Measurements from ENCODE around the gene BORCS6.

The BORCS6 gene

DNA sequence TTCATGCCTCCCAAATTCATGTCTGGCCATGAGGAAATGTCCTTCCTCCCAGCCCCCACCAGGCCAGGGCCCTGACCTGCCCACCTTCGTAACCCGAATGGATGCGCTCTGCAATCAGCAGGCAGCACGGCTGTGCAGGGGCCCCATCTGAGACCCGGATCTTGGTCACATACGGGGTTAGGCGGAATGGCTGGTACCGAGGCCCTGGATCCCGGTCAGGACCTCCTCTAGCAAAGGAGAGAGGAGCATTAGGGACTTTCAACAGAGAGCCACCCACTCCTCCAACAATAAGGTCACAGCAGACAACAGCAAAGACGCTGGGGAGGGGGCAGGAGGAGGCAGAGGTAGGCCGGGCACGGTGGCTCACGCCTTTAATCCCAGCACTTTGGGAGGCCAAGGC, 41.4 kb downstream of the BORCS6 start:
- TF ChIP-seq, protein P1, sequence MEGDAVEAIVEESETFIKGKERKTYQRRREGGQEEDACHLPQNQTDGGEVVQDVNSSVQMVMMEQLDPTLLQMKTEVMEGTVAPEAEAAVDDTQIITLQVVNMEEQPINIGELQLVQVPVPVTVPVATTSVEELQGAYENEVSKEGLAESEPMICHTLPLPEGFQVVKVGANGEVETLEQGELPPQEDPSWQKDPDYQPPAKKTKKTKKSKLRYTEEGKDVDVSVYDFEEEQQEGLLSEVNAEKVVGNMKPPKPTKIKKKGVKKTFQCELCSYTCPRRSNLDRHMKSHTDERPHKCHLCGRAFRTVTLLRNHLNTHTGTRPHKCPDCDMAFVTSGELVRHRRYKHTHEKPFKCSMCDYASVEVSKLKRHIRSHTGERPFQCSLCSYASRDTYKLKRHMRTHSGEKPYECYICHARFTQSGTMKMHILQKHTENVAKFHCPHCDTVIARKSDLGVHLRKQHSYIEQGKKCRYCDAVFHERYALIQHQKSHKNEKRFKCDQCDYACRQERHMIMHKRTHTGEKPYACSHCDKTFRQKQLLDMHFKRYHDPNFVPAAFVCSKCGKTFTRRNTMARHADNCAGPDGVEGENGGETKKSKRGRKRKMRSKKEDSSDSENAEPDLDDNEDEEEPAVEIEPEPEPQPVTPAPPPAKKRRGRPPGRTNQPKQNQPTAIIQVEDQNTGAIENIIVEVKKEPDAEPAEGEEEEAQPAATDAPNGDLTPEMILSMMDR (conservative IDR thresholded peaks at IDR 0.05; ENCODE audit: control insufficient read depth, insufficient read depth, low read depth, low read length), result no peak
- no peak overlapping the region for H3K4me3 ChIP-seq (ENCODE audit: control insufficient read depth, low read depth, low read length)
- no peak for DNase-seq (ENCODE audit: low read depth)

DNA sequence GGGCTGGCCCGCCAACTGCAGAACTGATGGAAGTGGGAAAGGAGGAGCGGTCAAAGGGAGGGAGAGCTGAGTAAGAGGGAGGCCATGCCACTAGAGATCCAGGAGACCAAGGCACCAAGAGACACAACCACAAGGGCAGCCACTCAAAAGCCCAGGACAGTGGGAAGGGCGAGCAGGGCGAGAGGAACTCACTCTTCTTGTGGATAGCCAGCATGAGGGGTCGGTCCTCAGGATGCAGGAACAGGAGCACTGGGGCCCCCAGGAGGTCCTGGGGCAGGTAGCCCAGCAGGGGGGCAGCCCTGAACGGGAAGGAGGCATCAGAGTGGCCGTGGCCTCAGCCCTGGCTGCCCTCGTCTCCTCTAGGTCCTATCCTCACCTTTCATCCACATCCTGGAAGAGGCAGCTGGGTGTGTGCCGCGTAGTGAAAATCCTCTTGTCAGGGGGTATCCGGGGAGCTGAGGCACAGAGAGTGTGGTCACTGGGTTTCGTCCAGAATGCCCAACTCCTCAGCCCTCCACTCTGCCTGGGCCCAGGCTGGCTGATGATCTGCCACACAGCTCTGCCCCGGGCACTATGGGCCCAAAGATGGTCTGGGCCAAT, 42.1 kb downstream of the BORCS6 start:
- no peak for DNase-seq (ENCODE audit: low read depth)
- TF ChIP-seq, protein P1 (conservative IDR thresholded peaks at IDR 0.05; ENCODE audit: control insufficient read depth, insufficient read depth, low read depth, low read length), result no peak
- H3K4me3 ChIP-seq (ENCODE audit: control insufficient read depth, low read depth, low read length), result no peak overlapping the region

DNA sequence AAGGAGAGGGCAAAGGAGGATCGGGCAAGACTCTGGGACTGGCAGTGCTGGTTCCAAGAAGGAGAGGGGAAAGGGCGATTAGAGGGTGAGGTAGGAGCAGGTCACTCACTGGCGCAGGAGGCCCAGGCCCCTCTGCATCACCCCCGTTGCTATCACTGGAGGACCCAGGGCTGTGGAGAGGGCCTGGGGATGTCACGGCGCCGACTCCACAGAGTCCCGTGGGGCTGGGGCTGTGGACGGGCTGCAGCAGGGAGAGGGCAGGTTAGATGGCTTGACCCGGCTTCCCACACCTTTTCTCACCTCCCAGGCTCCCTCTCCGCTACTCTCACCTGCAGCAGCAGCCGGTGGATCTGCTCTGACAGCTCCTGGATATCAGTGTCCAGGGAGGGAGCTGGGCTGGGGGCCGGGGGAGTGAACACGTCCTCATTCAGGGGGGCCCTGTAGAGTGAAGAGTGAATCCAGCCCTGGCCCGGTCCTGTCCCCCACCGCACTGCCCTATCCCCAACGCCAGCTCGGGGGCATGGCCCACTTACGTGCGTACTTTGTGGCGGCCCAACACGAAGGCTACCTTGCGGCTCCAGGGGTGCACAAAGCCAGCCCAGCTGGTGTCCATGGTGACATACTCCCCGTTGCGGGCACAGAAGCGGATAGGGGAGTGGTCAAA, 42.7 kb downstream of the BORCS6 start:
- TF ChIP-seq, protein P1 (conservative IDR thresholded peaks at IDR 0.05; ENCODE audit: control insufficient read depth, insufficient read depth, low read depth, low read length), result no peak
- no peak for DNase-seq (ENCODE audit: low read depth)
- no peak overlapping the region for H3K4me3 ChIP-seq (ENCODE audit: control insufficient read depth, low read depth, low read length)

DNA sequence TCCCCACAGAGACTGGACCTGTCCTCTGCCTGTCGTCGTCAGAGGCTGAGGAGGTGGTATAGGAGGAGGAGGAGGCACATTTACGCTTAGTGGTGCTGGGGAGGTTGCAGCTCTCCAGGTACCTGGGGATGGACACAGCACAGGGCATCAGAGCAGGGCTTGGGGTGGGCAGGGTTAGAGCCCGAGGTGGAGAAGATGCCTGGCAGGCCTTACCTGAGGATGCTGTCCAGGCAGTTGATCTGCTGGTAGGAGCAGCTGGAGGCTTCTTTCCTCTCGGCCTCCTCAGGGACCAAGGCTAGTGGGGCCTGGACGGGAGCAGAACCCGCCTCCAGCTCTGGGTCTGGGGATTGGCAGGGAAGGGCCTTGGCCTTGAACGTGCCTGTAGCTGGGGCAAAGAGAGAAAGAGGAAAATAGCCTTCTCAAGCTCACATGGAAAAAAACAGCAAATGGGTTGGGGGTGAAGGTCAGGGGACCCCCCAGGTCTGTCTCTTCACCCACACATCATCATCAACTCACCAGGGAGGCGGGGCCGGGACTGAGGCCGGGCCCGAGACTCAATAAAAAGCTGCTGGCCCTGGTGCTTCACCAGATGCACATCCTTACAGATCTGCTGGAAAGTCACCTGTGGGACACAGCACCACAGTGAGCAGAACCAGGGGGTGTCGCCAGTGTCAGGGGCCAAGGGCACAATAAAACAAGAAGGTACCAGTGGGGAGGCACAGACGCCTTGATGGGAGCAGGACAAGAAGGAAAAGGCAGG, 43.4 kb downstream of the BORCS6 start:
- TF ChIP-seq, protein P1 (conservative IDR thresholded peaks at IDR 0.05; ENCODE audit: control insufficient read depth, insufficient read depth, low read depth, low read length), result no peak
- no peak overlapping the region for H3K4me3 ChIP-seq (ENCODE audit: control insufficient read depth, low read depth, low read length)
- no peak for DNase-seq (ENCODE audit: low read depth)

DNA sequence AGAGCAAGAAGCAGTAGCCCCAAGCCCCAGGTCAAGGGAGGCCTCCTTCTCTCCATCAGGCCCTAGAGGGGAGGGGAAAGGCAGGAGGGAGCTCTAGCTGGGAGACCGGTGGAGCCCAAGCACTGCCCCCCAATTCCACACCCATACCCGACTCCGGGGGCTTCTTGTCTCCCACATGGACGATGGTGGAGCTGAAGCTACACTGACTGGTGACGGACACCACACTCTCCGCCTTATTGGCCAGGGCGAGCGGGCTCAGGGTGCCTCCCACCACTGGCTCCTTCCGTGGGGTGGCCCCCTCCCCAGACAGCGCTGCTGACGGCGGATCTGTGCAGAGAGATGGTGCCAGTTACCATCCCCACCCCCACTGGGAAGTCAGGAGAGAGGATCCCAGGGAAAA, 44.2 kb downstream of the BORCS6 start:
- no peak overlapping the region for H3K4me3 ChIP-seq (ENCODE audit: control insufficient read depth, low read depth, low read length)
- DNase-seq (ENCODE audit: low read depth), result no peak
- TF ChIP-seq, protein P1 (conservative IDR thresholded peaks at IDR 0.05; ENCODE audit: control insufficient read depth, insufficient read depth, low read depth, low read length), result no peak

GRCh38 chr17:8144401-8145231, 45.4 kb downstream of the BORCS6 start:
- no peak for DNase-seq (ENCODE audit: low read depth)
- no peak overlapping the region for H3K4me3 ChIP-seq (ENCODE audit: control insufficient read depth, low read depth, low read length)
- TF ChIP-seq, protein P1 (conservative IDR thresholded peaks at IDR 0.05; ENCODE audit: control insufficient read depth, insufficient read depth, low read depth, low read length), result no peak

All from fibroblast of mammary gland (primary cell).